ENCODE results near the gene BLOC1S6.

The BLOC1S6 gene

DNA sequence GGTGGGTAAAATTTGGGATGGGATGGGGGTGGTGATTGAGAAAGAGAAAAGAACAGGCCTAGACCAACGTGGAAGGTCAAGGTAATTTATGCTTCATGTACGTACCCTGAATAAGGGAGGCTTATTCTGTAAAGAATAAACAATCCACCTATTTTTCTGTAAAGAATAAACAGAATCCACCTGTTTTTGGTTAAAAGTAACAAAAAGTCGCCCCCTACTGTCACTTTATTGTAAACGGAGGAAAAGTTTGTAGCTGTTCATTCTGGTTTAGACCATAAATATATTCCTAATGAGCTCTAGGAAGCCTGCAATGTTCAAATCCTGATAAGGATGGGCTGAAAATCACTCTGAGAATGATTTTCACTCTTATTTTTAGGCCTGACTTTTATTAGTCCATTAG is 24.1 kb downstream of the BLOC1S6 start:
- ATAC-seq: no peak
- H3K4me3 Mint-ChIP-seq: no peak overlapping the region

DNA sequence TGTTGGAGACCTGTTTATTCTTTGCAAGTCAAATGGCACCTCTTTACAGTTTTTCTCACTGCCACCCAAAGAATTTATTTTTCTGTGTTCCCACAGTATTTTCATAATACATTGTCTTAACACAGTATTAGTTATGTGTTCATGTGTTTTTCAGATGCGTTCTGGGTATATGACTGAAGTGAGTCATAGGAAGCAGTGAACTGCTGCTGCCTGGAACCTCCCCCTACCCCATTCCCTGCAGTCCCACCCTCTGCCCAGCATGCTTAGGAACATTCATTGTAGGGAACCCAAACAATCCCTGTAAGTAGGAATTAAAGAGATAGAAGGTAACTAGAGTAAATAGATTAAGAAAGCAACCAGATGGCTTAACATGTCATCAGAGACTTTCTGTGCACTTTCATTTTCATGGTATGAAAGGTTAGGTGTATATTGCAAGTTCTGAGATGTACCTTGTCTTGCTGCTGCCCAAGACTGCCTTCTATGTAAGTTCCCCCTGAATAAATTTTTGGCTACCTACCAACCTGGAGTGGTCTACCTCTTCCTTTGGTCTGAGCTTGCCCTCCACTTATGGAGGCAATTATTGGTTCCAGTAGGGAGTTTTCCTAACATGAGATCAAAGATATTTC is 25.7 kb downstream of the BLOC1S6 start:
- H3K27ac Mint-ChIP-seq: no peak overlapping the region
- H3K4me3 Mint-ChIP-seq: no peak overlapping the region
- no peaks in the 10 kb centered on the region for H3K9me3 Mint-ChIP-seq
- H3K27me3 Mint-ChIP-seq: no peaks in the 10 kb centered on the region
- peaks cover 3% of the 10 kb centered on the region for H3K36me3 Mint-ChIP-seq (ENCODE audit: low read depth)
- peaks cover 3% of the 10 kb centered on the region for H3K4me1 Mint-ChIP-seq
- DNase-seq (no peak), ATAC-seq (no peak)

More for the DNA sequence above, 24.1 kb downstream of the BLOC1S6 start:
- no peak overlapping the region for H3K27ac Mint-ChIP-seq
- DNase-seq: no peak
- no peaks in the 10 kb centered on the region for H3K27me3 Mint-ChIP-seq
- no peaks in the 10 kb centered on the region for H3K9me3 Mint-ChIP-seq
- H3K36me3 Mint-ChIP-seq (ENCODE audit: low read depth): peaks cover 7% of the 10 kb centered on the region
- H3K4me1 Mint-ChIP-seq: peaks cover 9% of the 10 kb centered on the region

DNA sequence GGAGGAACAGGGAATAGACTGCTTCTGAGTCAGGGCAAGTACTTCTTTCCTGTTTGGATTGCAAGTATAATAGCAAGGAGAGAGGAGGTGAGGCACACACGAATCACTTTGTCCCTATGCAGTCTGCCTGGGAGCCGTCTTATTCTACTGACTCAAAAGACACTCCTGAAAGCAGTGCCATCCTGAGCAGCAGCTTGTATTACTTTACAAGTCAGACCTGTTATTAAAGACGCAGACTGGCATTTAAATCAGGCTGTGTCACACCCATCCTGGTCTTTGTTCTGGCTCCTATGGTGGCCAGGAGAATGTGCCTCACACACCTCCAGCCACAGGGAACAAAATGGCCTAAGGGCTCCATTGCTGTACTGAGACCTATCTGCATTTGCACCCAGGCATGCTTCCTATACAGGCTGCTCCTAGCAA is 29.7 kb downstream of the BLOC1S6 start:
- H3K4me3 Mint-ChIP-seq: no peak overlapping the region
- no peaks in the 10 kb centered on the region for H3K27me3 Mint-ChIP-seq
- peaks cover 3% of the 10 kb centered on the region for H3K4me1 Mint-ChIP-seq
- no peak overlapping the region for H3K27ac Mint-ChIP-seq
- no peak for ATAC-seq
- H3K9me3 Mint-ChIP-seq: no peaks in the 10 kb centered on the region
- H3K36me3 Mint-ChIP-seq (ENCODE audit: low read depth): no peaks in the 10 kb centered on the region
- DNase-seq: no peak

DNA sequence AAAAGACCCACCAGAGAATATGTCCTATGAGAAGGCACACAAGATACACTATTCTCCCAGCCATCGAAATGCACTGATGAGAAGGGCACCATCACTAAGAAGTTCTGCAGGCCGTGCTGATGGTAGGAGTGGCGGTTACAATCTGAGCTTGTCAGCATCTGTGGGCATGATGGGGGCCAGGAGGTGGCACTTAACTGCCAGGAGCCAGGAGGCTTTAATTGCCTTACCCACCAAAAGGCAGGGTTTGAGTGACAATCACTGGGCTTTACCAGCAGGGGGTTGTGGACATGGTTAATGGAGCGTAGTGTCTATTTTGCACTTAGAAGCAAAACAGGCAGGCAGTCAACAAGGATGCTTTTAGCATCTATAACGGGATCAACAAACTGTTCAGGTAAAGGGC is 31.6 kb downstream of the BLOC1S6 start:
- no peak overlapping the region for H3K4me3 Mint-ChIP-seq
- DNase-seq: no peak
- peak; percentile 68 for ATAC-seq

DNA sequence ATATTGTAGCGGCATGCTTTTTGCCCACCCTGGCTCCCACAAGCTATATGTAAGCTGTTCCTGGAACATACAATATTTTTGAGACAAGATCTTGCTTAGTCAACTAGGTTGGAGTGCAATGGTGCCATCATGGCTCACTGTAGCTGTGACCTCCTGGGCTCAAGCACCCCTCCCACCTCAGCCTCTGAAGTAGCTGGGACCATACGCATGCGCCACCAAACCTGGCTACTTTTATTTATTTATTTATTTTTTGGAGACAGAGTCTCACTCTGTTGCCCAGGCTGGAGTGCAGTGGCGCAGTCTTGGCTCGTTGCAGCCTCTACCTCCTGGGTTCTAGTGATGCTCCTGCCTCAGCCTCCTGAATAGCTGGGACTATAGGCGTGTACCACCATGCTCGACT is 41.0 kb downstream of the BLOC1S6 start:
- Mint-ChIP-seq H3K9me3 (peaks cover 20% of the 10 kb centered on the region), H3K27me3 (no peaks in the 10 kb centered on the region), H3K4me1 (peaks cover 4% of the 10 kb centered on the region), H3K27ac (no peak overlapping the region), H3K4me3 (no peak overlapping the region), H3K36me3 (ENCODE audit: low read depth) (peaks cover 5% of the 10 kb centered on the region)
- no peak for ATAC-seq
- DNase-seq: no peak

More for the DNA sequence above, 31.6 kb downstream of the BLOC1S6 start:
- no peak overlapping the region for H3K27ac Mint-ChIP-seq
- no peaks in the 10 kb centered on the region for H3K36me3 Mint-ChIP-seq (ENCODE audit: low read depth)
- H3K4me1 Mint-ChIP-seq: no peaks in the 10 kb centered on the region
- H3K27me3 Mint-ChIP-seq: no peaks in the 10 kb centered on the region
- no peaks in the 10 kb centered on the region for H3K9me3 Mint-ChIP-seq

DNA sequence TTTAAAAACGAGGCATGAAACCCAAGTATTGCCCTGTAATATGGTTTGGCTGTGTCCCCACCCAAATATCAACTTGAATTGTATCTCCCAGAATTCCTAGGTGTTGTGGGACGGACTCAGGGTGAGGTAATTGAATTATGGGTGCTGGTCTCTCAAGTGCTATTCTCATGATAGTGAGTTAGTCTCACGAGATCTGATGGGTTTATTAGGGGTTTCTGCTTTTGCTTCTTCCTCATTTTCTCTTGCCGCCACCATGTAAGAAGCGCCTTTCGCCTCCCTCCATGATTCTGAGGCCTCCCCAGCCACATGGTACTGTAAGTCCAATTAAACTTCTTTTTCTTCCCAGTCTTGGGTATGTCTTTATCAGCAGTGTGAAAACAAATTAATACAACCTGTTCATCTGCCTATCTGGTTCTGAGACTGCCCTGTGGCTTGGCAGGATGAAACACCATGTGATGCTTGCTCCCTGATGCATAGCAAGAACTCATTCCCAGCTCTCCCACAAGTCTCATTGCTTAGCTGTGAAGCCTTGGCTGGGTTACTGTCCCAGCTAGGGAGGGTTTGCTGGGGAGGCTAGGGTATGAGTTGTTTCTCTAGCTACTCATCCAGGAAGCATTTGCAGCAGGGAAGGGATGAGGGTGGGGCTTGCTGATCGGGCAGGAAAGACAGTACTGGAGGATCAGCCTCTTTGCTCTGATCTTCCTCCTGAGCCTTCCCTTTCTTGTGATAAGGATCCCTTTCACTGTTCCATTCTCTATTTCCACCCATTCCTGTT is 43.9 kb downstream of the BLOC1S6 start:
- ATAC-seq (no peak), DNase-seq (no peak)
- H3K4me3 Mint-ChIP-seq: no peak overlapping the region
- no peaks in the 10 kb centered on the region for H3K27me3 Mint-ChIP-seq
- peaks cover 16% of the 10 kb centered on the region for H3K9me3 Mint-ChIP-seq
- peaks cover 13% of the 10 kb centered on the region for H3K4me1 Mint-ChIP-seq
- no peak overlapping the region for H3K27ac Mint-ChIP-seq
- H3K36me3 Mint-ChIP-seq (ENCODE audit: low read depth): peaks cover 2% of the 10 kb centered on the region

DNA sequence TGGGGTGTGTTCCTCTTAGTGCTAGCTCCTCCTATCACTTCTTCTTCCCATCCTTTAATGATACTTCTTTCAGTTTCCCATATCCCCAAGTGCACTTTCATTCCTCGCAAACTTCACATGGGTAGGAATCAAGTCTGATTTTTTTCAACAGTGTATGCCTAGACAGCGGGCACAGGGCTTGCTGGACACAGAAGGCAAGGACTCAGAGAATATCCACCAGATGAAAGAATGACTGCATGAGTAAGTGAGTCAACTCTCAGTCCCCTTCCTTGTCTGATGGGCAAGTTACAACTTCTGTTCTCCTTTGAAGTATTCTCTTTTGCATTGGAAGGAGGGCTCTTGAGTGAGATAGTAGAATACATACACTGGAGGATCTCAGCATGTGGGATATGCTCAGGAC is 44.6 kb downstream of the BLOC1S6 start:
- Mint-ChIP-seq H3K27ac (no peak overlapping the region), H3K4me3 (no peak overlapping the region), H3K27me3 (no peaks in the 10 kb centered on the region), H3K36me3 (ENCODE audit: low read depth) (peaks cover 2% of the 10 kb centered on the region), H3K4me1 (peaks cover 15% of the 10 kb centered on the region), H3K9me3 (peaks cover 9% of the 10 kb centered on the region)
- no peak for DNase-seq
- no peak for ATAC-seq

DNA sequence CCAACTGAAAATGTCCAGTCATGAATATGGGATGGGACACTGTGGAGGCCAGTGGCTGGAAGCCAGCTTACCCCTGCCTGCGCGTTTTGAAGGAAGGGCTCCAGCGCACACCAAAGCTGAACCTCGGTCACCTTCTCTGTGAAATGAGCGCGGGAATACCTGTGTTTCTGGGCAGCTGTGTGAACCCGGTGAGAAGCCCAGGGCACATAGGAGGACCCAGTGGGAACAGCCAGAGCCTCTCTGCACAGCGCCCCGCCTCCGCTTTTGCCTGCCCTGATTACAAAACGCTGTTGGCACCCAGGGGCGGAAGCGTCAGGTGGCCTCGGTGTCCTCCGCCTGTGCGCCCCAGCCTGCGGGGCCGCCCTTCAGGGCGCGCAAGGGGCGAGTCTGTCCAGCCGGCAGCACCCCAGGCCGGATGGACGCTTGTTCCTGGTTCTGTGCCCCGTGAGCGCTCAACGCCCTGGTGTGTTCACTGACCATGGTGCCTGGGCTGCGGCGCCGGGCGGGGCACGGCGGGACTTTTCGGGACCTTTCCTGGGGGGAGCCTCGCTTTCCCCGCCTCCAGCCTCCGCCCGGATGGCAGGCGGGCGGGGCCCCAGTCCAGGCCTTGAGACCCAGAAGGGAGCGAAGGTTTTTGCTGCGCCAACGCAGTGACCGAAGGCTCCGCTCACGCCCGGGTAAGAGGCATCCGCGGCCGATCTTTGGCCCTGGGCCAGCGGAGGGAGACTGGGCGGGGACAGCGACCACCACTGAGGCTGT is 47.4 kb downstream of the BLOC1S6 start, which contains the start of gene SQOR:
SQOR (plus strand) TSS at position 598 of the 759 bp plus-strand sequence. CDS start 23,895 bp downstream, outside the sequence.
- Mint-ChIP-seq H3K4me1 (peaks cover 44% of the 10 kb centered on the region), H3K9me3 (no peaks in the 10 kb centered on the region), H3K27me3 (no peaks in the 10 kb centered on the region), H3K27ac (peak within 1 kb of the TSS; percentile 86), H3K4me3 (peak within 1 kb of the TSS; percentile 98), H3K36me3 (ENCODE audit: low read depth) (peaks cover 14% of the 10 kb centered on the region)
- peak; percentile 72 for ATAC-seq
- DNase-seq: peak; percentile 77

DNA sequence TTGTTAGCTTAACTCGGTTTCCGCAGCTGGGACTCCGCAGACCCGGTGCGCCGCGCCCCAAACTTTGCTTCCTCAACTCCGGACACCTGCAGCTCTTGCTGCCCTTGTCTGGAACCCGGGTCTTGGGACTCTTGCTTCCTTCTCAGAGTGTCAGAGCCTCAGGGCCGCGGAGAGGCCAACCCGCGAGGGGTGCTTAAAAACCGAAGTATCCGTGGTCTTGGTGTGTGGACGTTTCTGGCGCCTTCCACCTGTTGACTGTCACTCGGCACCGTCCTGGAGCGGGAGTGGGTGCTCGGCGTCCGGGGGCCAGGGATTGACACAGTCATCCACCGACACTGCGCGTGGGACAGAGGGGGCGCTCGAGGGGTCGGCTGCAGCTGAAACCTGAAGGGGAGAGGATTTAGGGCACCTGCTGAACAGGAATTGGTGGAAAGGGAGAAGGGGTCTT is 48.0 kb downstream of the BLOC1S6 start:
- no peaks in the 10 kb centered on the region for H3K27me3 Mint-ChIP-seq
- ATAC-seq (peak; percentile 55), DNase-seq (peak; percentile 79)
- H3K4me1 Mint-ChIP-seq: peaks cover 50% of the 10 kb centered on the region
- no peaks in the 10 kb centered on the region for H3K9me3 Mint-ChIP-seq
- H3K4me3 Mint-ChIP-seq: peak overlapping the region; percentile 98
- H3K36me3 Mint-ChIP-seq (ENCODE audit: low read depth): peaks cover 20% of the 10 kb centered on the region
- H3K27ac Mint-ChIP-seq: peak overlapping the region; percentile 86

DNA sequence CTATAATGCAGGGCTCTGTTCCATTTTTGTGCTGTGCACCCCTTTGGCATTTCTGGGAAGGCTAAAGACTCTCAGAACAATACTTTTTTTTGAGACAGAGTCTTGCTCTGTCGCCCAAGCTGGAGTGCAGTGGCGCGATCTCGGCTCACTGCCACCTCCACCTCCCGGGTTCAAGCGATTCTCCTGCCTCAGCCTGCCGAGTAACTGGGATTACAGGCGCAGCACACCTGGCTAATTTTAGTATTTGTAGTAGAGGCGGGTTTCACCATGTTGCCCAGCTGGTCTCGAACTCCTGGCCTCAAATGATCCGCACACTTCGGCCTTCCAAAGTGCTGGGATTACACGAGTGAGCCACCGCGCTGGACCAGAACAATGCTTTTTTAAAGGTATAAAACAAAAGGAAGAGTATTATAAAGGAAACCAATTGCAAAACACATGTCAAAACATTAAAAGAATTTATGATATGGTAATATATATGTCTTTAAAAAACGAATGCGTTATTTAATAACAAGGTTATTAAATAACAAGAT is 48.6 kb downstream of the BLOC1S6 start:
- H3K9me3 Mint-ChIP-seq: no peaks in the 10 kb centered on the region
- H3K4me1 Mint-ChIP-seq: peaks cover 56% of the 10 kb centered on the region
- ATAC-seq: no peak
- peak overlapping the region; percentile 98 for H3K4me3 Mint-ChIP-seq
- H3K36me3 Mint-ChIP-seq (ENCODE audit: low read depth): peaks cover 21% of the 10 kb centered on the region
- DNase-seq: no peak
- peak overlapping the region; percentile 86 for H3K27ac Mint-ChIP-seq
- H3K27me3 Mint-ChIP-seq: no peaks in the 10 kb centered on the region

DNA sequence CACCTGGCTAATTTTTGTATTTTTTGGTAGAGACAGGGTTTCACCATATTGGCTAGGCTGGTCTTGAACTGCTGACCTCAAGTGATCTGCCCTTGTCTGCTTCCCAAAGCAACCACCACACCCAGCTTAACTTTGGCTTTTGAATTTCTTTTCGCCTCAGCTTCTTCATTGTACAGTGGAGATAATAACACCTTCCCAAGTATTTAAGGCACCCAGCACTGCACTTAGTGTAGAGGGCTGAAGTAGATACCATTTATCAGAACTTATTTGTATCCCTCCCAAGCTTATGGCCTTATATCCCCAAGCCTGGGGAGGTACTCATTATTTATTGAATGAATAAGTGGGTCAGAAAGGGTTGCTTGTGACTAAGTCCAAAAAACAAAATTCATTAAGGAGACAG is 50.0 kb downstream of the BLOC1S6 start:
- Mint-ChIP-seq H3K27me3 (no peaks in the 10 kb centered on the region), H3K27ac (peak overlapping the region; percentile 90), H3K36me3 (ENCODE audit: low read depth) (peaks cover 27% of the 10 kb centered on the region), H3K4me1 (peaks cover 65% of the 10 kb centered on the region), H3K4me3 (peak overlapping the region; percentile 74), H3K9me3 (no peaks in the 10 kb centered on the region)
- DNase-seq (no peak), ATAC-seq (peak; percentile 15)

DNA sequence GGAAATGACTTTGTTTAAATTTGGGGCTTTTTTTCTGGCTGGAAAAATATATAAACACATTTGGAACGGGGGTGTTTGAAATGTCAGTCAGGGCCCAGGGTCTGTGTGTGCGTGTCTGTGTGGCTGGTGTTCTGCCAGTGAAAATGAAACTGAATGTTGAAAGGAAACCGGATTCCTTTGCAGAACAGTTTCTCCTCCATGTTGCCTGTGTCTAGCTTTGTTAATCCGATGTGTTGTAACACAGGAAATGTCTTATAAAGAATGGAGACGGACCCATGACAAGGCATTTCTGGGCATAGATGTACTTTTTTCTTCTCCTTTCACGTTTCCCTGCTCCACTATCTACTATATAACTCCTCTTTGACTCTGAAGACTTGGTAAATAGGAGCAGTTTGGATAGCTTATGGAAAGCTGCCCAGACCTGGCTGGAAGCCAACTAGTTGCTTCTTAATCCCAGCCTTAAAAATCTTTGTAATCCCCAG is 50.4 kb downstream of the BLOC1S6 start:
- peak overlapping the region; percentile 90 for H3K27ac Mint-ChIP-seq
- ATAC-seq (peak; percentile 70), DNase-seq (peak; percentile 50)
- peak overlapping the region; percentile 74 for H3K4me3 Mint-ChIP-seq
- H3K4me1 Mint-ChIP-seq: peaks cover 70% of the 10 kb centered on the region
- H3K27me3 Mint-ChIP-seq: no peaks in the 10 kb centered on the region
- peaks cover 31% of the 10 kb centered on the region for H3K36me3 Mint-ChIP-seq (ENCODE audit: low read depth)
- H3K9me3 Mint-ChIP-seq: no peaks in the 10 kb centered on the region

DNA sequence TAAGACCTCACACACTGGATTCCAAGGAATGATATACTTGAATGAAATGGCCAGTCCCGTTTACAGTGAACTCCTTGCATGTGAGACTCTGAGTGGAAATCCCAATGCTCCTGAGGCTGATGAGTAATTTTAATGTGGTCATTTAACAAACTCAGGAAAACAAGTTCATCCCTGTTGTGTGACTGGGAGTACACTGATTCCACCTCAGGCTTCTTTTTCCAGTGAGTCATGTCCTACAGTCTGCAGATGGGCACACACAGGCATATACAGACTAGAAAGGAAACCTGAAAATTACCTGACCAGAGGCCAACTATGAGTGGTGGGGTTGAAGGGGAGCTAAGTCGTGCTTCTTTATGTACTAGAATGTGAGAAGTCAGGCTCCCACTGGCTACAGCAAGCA is 53.4 kb downstream of the BLOC1S6 start:
- DNase-seq (no peak), ATAC-seq (peak; percentile 26)
- peaks cover 90% of the 10 kb centered on the region for H3K4me1 Mint-ChIP-seq
- H3K36me3 Mint-ChIP-seq (ENCODE audit: low read depth): peaks cover 34% of the 10 kb centered on the region
- no peaks in the 10 kb centered on the region for H3K9me3 Mint-ChIP-seq
- H3K4me3 Mint-ChIP-seq: no peak overlapping the region
- H3K27me3 Mint-ChIP-seq: no peaks in the 10 kb centered on the region
- peak overlapping the region; percentile 58 for H3K27ac Mint-ChIP-seq

DNA sequence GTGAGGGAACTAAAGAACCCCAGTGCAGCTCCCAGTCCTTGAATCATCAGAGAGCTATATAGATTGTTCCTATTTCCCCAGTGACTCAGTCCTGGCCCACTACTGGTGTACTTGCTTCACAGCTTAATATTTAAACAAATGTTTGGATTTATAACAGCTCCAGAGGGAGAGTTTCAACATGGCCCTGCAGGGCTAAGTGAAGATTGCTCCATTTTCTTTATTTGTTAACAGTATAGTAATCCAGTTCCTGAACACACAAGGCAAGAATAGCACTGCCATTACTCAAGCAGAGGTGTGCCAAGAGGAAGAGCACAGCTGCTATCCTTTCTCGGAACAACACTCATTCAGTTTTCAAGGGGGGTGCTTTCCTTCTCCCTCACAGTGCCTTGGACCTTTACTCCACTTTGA is 54.2 kb downstream of the BLOC1S6 start:
- H3K36me3 Mint-ChIP-seq (ENCODE audit: low read depth): peaks cover 36% of the 10 kb centered on the region
- H3K4me1 Mint-ChIP-seq: peaks cover 94% of the 10 kb centered on the region
- no peaks in the 10 kb centered on the region for H3K9me3 Mint-ChIP-seq
- DNase-seq (no peak), ATAC-seq (peak; percentile 25)
- no peak overlapping the region for H3K4me3 Mint-ChIP-seq
- no peaks in the 10 kb centered on the region for H3K27me3 Mint-ChIP-seq
- H3K27ac Mint-ChIP-seq: peak overlapping the region; percentile 58

Measured in activated naive CD8-positive, alpha-beta T cell treated with anti-CD3 and anti-CD28 coated beads, Interleukin-2, amount 50 U/mL, for 24 hours (primary cell).